Measurements from ENCODE around the gene KRT20. TPM values are rescaled to one million over a fixed set of nuclear protein-coding genes. Genes with fewer than 3 reads are reported as not detected.

Gene KRT20
- total RNA-seq, 1 experiment from 2014 or later, result 1.5 TPM

DNA sequence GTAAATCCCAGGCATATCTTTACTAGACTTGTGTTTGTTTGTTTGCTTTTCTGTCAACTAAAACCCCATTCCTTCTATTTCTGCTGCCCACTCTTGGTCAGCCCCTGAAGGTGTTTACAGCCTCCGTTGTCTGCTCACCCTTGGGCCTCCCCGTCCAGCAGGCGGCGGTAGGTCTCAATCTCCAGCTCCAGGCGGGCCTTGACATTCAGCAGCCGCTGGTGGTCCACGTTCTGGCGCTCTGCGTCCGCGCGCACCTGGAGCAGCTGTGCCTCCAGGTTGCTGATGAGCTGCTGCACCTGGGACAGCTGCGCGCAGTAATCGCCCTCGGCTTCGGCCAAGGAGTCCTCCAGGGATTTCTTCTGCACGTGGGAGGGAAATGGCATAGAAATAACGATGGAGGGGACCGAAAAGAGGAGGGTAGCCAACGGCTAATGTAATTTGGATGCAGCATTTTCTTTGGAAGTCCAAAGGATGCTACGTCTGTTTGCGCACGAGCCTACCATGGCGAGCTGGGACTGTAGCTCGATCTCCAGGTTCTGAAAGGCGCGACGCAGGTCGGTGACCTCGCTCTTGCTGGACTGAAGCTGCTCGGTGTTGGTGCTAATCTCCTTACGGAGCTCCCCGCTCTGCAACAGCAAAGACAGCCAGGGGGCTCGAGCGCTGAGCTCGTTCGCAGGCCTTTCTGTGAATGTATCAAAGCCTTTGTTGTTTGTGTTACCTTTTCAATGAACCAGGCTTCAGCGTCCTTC lies 21.9 kb downstream of the KRT20 start:
- Histone ChIP-seq H3K4me1 (ENCODE audit: control insufficient read depth in 1 of 2, insufficient read depth in 2 of 2, low read length in 2 of 2) (peaks cover 0 to 3% of the 10 kb centered on the region in 2 experiments; a peak in 1 of 4 replicates), H4K20me1 (ENCODE audit: insufficient read depth) (no peaks in the 10 kb centered on the region), H3K9me3 (ENCODE audit: control insufficient read depth in 1 of 2, insufficient read depth in 1 of 2, low read depth in 1 of 2, low read length in 2 of 2) (peaks cover 0 to 5% of the 10 kb centered on the region in 2 experiments; a peak in 1 of 4 replicates), H3K9ac (ENCODE audit: low read length) (no peak overlapping the region), H3K4me2 (ENCODE audit: low read length) (no peak overlapping the region), H2AFZ (ENCODE audit: low read depth, low read length, poor library complexity, severe bottlenecking) (no peak overlapping the region), H3K79me2 (ENCODE audit: insufficient read depth, low read length) (no peaks in the 10 kb centered on the region), H3K27ac (ENCODE audit: low read depth, low read length) (no peak overlapping the region), H3K27me3 (ENCODE audit: insufficient read depth, low read length) (no peaks in the 10 kb centered on the region), H3K9me2 (ENCODE audit: insufficient read depth) (no peaks in the 10 kb centered on the region), H3K4me3 (replicated peaks in 1 of 2; ENCODE audit: low read depth in 1 of 2, low read length in 2 of 2) (no peak overlapping the region), H3K36me3 (ENCODE audit: control insufficient read depth in 1 of 2, insufficient read depth in 2 of 2, low read length in 2 of 2) (peaks cover 0 to 3% of the 10 kb centered on the region in 2 experiments; a peak in 1 of 4 replicates)
- intact Hi-C loops (cut with micrococcal nuclease), result no loop called here
- DNase-seq (ENCODE audit: low read depth, low spot score) (no peak), ATAC-seq (no peak)
- TF ChIP-seq TCF7L2 (IDR thresholded peaks at IDR 0.05; ENCODE audit: borderline replicate concordance, extremely low read depth, insufficient read depth, insufficient read length), result no peak
- no peak for TF ChIP-seq EZH2 (IDR thresholded peaks at IDR 0.05)
- no peak for TF ChIP-seq YY1 (IDR thresholded peaks at IDR 0.05; ENCODE audit: extremely low read depth, insufficient replicate concordance, low read depth, low read length)
- TF ChIP-seq CTCF (IDR thresholded peaks at IDR 0.05 in 2 of 3, conservative IDR thresholded peaks at IDR 0.05 in 1 of 3; ENCODE audit: borderline replicate concordance in 1 of 3, insufficient read depth in 1 of 3, low read depth in 2 of 3, low read length in 2 of 3), result no peak
- TF ChIP-seq POLR2AphosphoS5 (IDR thresholded peaks at IDR 0.05; ENCODE audit: low read depth, low read length), result no peak
- no peak for TF ChIP-seq EGR1 (IDR thresholded peaks at IDR 0.05; ENCODE audit: low read depth)
- TF ChIP-seq CBX3 (IDR thresholded peaks at IDR 0.05; ENCODE audit: low read depth), result no peak
- no peak for TF ChIP-seq RAD21 (IDR thresholded peaks at IDR 0.05; ENCODE audit: low read depth)
- TF ChIP-seq, protein P1, sequence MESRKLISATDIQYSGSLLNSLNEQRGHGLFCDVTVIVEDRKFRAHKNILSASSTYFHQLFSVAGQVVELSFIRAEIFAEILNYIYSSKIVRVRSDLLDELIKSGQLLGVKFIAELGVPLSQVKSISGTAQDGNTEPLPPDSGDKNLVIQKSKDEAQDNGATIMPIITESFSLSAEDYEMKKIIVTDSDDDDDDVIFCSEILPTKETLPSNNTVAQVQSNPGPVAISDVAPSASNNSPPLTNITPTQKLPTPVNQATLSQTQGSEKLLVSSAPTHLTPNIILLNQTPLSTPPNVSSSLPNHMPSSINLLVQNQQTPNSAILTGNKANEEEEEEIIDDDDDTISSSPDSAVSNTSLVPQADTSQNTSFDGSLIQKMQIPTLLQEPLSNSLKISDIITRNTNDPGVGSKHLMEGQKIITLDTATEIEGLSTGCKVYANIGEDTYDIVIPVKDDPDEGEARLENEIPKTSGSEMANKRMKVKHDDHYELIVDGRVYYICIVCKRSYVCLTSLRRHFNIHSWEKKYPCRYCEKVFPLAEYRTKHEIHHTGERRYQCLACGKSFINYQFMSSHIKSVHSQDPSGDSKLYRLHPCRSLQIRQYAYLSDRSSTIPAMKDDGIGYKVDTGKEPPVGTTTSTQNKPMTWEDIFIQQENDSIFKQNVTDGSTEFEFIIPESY (IDR thresholded peaks at IDR 0.05; ENCODE audit: extremely low read depth, insufficient replicate concordance, low read length), result no peak
- no peak for TF ChIP-seq REST (IDR thresholded peaks at IDR 0.05; ENCODE audit: low read depth)
- TF ChIP-seq, protein P2, sequence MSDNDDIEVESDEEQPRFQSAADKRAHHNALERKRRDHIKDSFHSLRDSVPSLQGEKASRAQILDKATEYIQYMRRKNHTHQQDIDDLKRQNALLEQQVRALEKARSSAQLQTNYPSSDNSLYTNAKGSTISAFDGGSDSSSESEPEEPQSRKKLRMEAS (IDR thresholded peaks at IDR 0.05), result no peak
- TF ChIP-seq SIN3A (IDR thresholded peaks at IDR 0.05; ENCODE audit: low read depth), result no peak
- TF ChIP-seq ZFX (IDR thresholded peaks at IDR 0.05), result no peak
- TF ChIP-seq EZH2phosphoT487 (IDR thresholded peaks at IDR 0.05; ENCODE audit: borderline replicate concordance), result no peak
- TF ChIP-seq ZNF274 (IDR thresholded peaks at IDR 0.05; ENCODE audit: low read depth, low read length), result no peak
- TF ChIP-seq ATF3 (IDR thresholded peaks at IDR 0.05), result no peak
- ChIA-PET RAD21 (ENCODE audit: low non-redundant PET in 1 of 2, low total read pairs in 2 of 2, uncharacterized antibody in 2 of 2, unreplicated experiment in 2 of 2) (no interaction called here), CTCF (no interaction called here), POLR2A (no interaction called here)
- BruUV-seq (replicated peaks), result no TSS peak

All from HCT116 (cell line).